Adrenal gland (tissue), 12 donors: ENCODE data around the gene MMAB. TPM values are rescaled to one million over a fixed set of nuclear protein-coding genes. Genes with fewer than 3 reads are reported as not detected.

Experiments
- DNase-seq, 7 donors: peaks; one replicate each; pipeline ENCODE4 v3.0.0-alpha.2; 2019 to 2020
- H3K27ac ChIP-seq, 5 donors: fragments of 200-600 bp; sonication (generic) in 4 of 5; 1 replicate in 3 of 5; 2 replicates in 2 of 5; pipeline versions ENCODE4 v1.5.1 to v1.8.0; 2016 to 2020; ENCODE audit warnings: mild to moderate bottlenecking in 1 of 5
- H3K27me3 ChIP-seq: fragments of 200-600 bp; 2 replicates; pipeline ENCODE4 v1.8.0; 2021
- H3K36me3 ChIP-seq, 2 donors: fragments of 200-600 bp; replicated peaks in 1 of 2; 1 replicate in 1 of 2; 2 replicates in 1 of 2; pipeline versions ENCODE4 v1.5.1 to v1.8.0; 2018 to 2022
- H3K4me1 ChIP-seq, 2 donors: fragments of 200-600 bp; replicated peaks in 1 of 2; 1 replicate in 1 of 2; 2 replicates in 1 of 2; pipeline versions ENCODE4 v1.5.1 to v1.8.0; 2018 to 2021
- H3K4me3 ChIP-seq, 4 donors: fragments of 200-600 bp; sonication (generic) in 3 of 4; one replicate each; pipeline ENCODE4 v1.5.1; 2016 to 2018
- H3K9me3 ChIP-seq, 3 donors: fragments of 200-600 bp; sonication (generic) in 1 of 3; replicated peaks in 1 of 3; 1 replicate in 2 of 3; 2 replicates in 1 of 3; pipeline versions ENCODE4 v1.5.1 to v1.8.0; 2016 to 2021
- CTCF ChIP-seq, 6 experiments: fragments of 450-650 bp in 4 of 6; fragments of 200-600 bp in 2 of 6; sonication (generic) in 1 of 6; IDR thresholded peaks; 1 replicate in 5 of 6; 2 replicates in 1 of 6; pipeline versions ENCODE4 v1.5.1 to v1.8.0; 2016 to 2021; ENCODE audit warnings: antibody characterized with exemption in 6 of 6, mild to moderate bottlenecking in 2 of 6, moderate library complexity in 1 of 6
- POLR2A ChIP-seq, 2 donors: fragments of 450-650 bp; IDR thresholded peaks; one replicate each; pipeline ENCODE4 v1.6.1; 2017; ENCODE audit warnings: antibody characterized with exemption in 2 of 2, mild to moderate bottlenecking in 2 of 2, moderate library complexity in 1 of 2
- WGBS, 4 donors: extraction: QIAGEN DNeasy Blood & Tissue Kit in 2 of 4; methylation state at CpG; one replicate each; pipeline versions ENCODE4 v1.1.5 to v1.1.7; 2013 to 2017; 5-methylcytosine and 5-hydroxymethylcytosine counted together
- intact Hi-C, 2 donors: fragments of 100-400 bp; cut with DNase I; formaldehyde crosslinking; loops; one replicate each; pipeline versions ENCODE4 v1.14.1 to v1.15.0; 2022 to 2023
- polyA plus RNA-seq, 3 donors: library from polyadenylated mRNA; stranded (reverse); fragments of 200-250 nt in 2 of 3; fragments of 350-450 nt in 1 of 3; fragmentation: Illumina TruSeq in 1 of 3; extraction: RNeasy Lipid Tissue Mini Kit (QIAGEN cat#74804) in 1 of 3; gene quantifications; one replicate each; pipeline ENCODE4 v1.2.3, GENCODE V29; 2013 to 2014
- total RNA-seq, 9 donors: library from RNA; depleted of rRNA in 4 of 9; stranded (reverse); fragments of >200 nt in 4 of 9; fragments of 120-200 nt in 1 of 9; fragmentation: NEBNext Ultra II Directional in 1 of 9; extraction: Animal tissue kit (Norgen Biotek cat#: 25700) in 1 of 9; gene quantifications; one replicate each; pipeline versions ENCODE4 v1.1.0 to v1.2.4, GENCODE V29; 2013 to 2023
- donor health status: healthy with polysubstance abuse.
- donor health status: Bipolar disorder and iron deficiency.
- donor health status: DM: yes; HTN: yes; CAD: no.
- donor health status: DM: no; HTN: no; CAD: no.
- donor health status: DM: no; HTN: no; CAD: no.
- donor health status: DM: yes; HTN: yes; CAD: no.

MMAB gene
- total and polyA plus RNA-seq, 12 donors: 52.3 to 238 (median 90.0) TPM

GRCh38 chr12:109533487-109533740 lies 39.9 kb downstream of the MMAB start:
- Histone ChIP-seq H3K36me3 (peaks cover 0 to 37% of the 10 kb centered on the region in 2 donors), H3K27ac (no peak overlapping the region), H3K9me3 (no peaks in the 10 kb centered on the region), H3K27me3 (no peaks in the 10 kb centered on the region), H3K4me3 (no peak overlapping the region), H3K4me1 (no peaks in the 10 kb centered on the region)
- TF ChIP-seq POLR2A (IDR thresholded peaks at IDR 0.05) (no peak), CTCF (IDR thresholded peaks at IDR 0.05) (no peak)
- DNase-seq: no peak
- intact Hi-C loops: no loop called here
- WGBS, 4 donors: 93 to 98% (median 96%) methylated on average over 7 to 8 of the region's 8 CpGs

DNA sequence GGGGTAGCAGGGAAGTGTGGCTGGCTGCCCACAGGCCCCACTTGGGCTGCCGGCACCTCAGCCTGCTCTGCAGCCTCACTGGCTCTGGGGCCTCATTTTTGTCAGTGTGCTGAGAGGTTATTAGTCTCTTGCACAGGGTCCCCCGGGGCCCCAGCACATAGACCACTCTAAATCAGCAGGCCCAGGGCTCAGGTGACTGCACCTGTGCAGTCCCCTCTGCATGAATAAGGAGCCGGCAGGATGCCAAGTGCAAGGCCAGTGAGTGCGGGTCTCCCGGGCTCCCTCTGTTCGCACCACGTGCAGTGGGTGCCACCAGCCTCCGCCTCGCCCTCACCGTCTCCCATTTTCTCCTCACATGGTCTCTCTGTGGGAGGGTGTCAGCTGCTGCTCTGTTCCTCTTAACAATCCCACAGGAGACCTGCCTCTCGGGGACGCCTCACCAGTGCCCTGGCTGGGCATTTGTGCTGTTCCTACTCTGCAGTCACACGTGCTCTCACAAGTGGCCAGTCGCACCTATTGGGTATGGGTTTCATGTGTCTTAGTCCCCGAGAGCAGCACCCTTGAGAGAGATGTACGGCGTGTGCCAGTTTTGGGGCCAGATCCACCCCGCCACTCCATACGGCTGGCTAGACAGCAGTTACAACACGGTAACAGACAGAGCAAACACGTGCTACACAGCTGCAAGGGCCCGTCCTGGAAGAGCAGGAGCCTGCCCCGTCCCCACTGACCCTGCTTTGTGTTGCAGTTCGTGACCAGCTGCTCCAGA lies 40.4 kb downstream of the MMAB start:
- DNase-seq: no peak
- no peak for TF ChIP-seq CTCF (IDR thresholded peaks at IDR 0.05)
- WGBS, 4 donors: 90 to 97% (median 93%) methylated on average over 15 to 24 of the region's 24 CpGs
- Histone ChIP-seq H3K9me3 (no peaks in the 10 kb centered on the region), H3K4me3 (no peak overlapping the region), H3K36me3 (peaks cover 0 to 37% of the 10 kb centered on the region in 2 donors), H3K27me3 (no peaks in the 10 kb centered on the region), H3K27ac (no peak overlapping the region), H3K4me1 (no peaks in the 10 kb centered on the region)
- intact Hi-C loops: no loop called here

DNA sequence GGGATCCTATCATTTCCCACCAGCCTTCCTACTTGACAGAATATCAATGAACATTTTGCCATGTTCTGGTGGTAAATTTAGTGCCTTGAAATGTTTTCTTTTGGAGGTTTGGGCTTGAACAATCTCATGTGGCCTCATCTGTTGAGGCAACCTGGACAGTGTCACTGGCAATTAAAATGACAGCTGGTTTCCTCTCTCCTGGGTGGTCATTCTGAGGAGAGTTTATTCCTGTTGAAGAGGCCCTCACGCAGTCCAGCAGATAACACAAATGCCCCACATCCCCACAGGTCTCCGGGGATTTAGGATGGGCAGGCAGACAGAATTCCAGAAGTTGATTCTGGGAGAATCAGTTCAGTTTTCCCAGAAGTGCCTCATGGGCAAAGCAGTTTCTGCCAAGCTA lies 41.9 kb downstream of the MMAB start:
- no peak overlapping the region for H3K27ac ChIP-seq
- WGBS, 4 donors: 56 to 100% (median 79%) methylated on average over 2 of the region's 2 CpGs
- intact Hi-C loops: no loop called here
- no peaks in the 10 kb centered on the region for H3K9me3 ChIP-seq
- no peak overlapping the region for H3K4me3 ChIP-seq
- H3K4me1 ChIP-seq: no peaks in the 10 kb centered on the region
- peaks cover 0 to 42% of the 10 kb centered on the region in 2 donors for H3K36me3 ChIP-seq
- no peaks in the 10 kb centered on the region for H3K27me3 ChIP-seq
- no peak for TF ChIP-seq POLR2A (IDR thresholded peaks at IDR 0.05)
- TF ChIP-seq CTCF (IDR thresholded peaks at IDR 0.05): no peak
- DNase-seq: no peak

DNA sequence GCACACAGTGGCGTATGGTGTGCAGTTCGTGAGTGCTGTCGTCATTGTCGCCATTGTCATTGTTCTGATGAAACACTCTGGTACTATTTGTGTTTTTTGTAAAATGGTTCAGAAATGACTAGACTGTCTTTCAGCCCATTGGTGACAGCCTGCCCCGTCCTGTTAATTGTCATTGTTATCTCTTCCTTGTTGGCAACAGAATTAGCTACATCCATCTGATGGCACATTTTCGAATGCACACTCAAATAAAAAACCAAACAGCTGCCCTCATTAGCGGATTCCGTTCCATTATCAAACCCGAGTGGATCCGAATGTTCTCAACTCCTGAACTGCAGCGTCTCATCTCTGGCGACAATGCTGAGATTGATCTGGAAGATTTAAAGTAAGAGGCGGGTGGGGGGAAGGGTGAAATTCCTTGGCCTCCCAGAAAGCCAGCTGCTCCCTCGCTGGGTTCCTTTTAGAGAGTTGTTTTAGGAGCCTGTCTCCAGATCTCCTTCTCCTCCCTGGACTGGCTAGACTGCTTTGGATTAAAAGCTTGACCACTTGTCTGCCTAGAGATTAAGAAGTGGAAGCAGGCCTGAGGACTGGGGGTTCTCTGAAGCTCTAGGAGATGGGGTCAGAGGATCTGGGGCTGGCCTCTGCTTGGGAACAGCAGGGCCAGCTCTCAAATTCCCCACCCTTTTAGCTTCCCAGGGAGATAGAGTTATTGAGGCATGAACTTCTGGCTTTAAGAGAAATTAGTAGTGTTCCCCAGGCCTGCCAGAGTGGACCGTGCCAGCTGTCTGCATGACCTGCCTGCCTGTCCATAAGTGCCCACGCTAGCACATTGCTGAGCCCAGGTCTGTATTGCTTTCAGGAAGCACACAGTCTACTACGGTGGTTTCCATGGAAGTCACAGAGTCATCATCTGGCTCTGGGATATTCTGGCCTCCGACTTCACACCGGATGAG lies 43.3 kb downstream of the MMAB start:
- no peak overlapping the region for H3K4me3 ChIP-seq
- no peaks in the 10 kb centered on the region for H3K27me3 ChIP-seq
- H3K9me3 ChIP-seq: no peaks in the 10 kb centered on the region
- H3K36me3 ChIP-seq: peaks cover 0 to 41% of the 10 kb centered on the region in 2 donors
- H3K27ac ChIP-seq: peak overlapping the region in 1 of 5 donors; percentile 20
- no peaks in the 10 kb centered on the region for H3K4me1 ChIP-seq
- intact Hi-C loops: loop anchor here in 1 of 2 donors (10.0 kb wide), 1 partner anchor 245 kb away; no protein-coding TSS in a partner anchor
- TF ChIP-seq POLR2A (IDR thresholded peaks at IDR 0.05): no peak
- no peak for TF ChIP-seq CTCF (IDR thresholded peaks at IDR 0.05)
- DNase-seq: peak in 1 of 7 donors; percentile 63
- whole genome bisulfite sequencing, 4 donors: 80 to 88% (median 85%) methylated on average over 19 of the region's 19 CpGs
